Inflammatory macrophage treated with lipopolysaccharide for 1 hour (primary cell): ENCODE measurements around the gene ATM.
A peak's percentile ranks its signal among the peaks of the same experiment; 100 is the strongest.
"Not testable (repeated sequence)": the region's sequence is repeated elsewhere in the genome, so short reads cannot be mapped to it uniquely, and the experiment has no call there.

ENCODE experiments used
- DNase-seq, 2 donors: peaks; one replicate each; pipeline ENCODE4 v3.0.0-alpha.2; 2020 to 2022

Gene ATM

GRCh38 chr11:108370990-108371389 lies 148.1 kb downstream of the ATM start:
- DNase-seq, result no peak

- DNase-seq, result not testable (repeated sequence)
These were observed 150.6 kb downstream of the ATM start for GRCh38 chr11:108373505-108373904.

GRCh38 chr11:108388576-108388975 lies 165.7 kb downstream of the ATM start:
- no peak for DNase-seq

GRCh38 chr11:108392353-108392752 lies 169.5 kb downstream of the ATM start:
- no peak for DNase-seq

- no peak for DNase-seq
These were observed 170.2 kb downstream of the ATM start for GRCh38 chr11:108393046-108393445.

- no peak for DNase-seq
These were observed 171.9 kb downstream of the ATM start for GRCh38 chr11:108394744-108395284.

- not testable (repeated sequence) for DNase-seq
These were observed 173.8 kb downstream of the ATM start for GRCh38 chr11:108396672-108397071.

- DNase-seq, result no peak
These were observed 175.6 kb downstream of the ATM start for GRCh38 chr11:108398439-108398838.

GRCh38 chr11:108402241-108402640 lies 179.4 kb downstream of the ATM start:
- DNase-seq, result no peak

- no peak for DNase-seq
These were observed 180.2 kb downstream of the ATM start for GRCh38 chr11:108403052-108403451.

GRCh38 chr11:108405706-108406105 lies 182.8 kb downstream of the ATM start:
- DNase-seq, result no peak

GRCh38 chr11:108414958-108415357 lies 192.1 kb downstream of the ATM start:
- no peak for DNase-seq

GRCh38 chr11:108417551-108417950 lies 194.7 kb downstream of the ATM start:
- DNase-seq, result peak in 1 of 2 donors; percentile 6
